Body of pancreas (tissue), 4 donors: ENCODE measurements around the gene MYO6. TPM values are rescaled to one million over a fixed set of nuclear protein-coding genes. Genes with fewer than 3 reads are reported as not detected.

Experiments
- ATAC-seq: fragments of 150-250 bp; one replicate; pipeline ENCODE4 v1.9.1; 2016
- DNase-seq, 4 donors: peaks; one replicate each; pipeline ENCODE4 v3.0.0-alpha.2; 2019
- H3K27ac ChIP-seq, 4 donors: fragments of 200-600 bp; sonication (generic); 1 replicate in 3 of 4; 2 replicates in 1 of 4; pipeline versions ENCODE4 v1.5.1 to v1.6.1; 2016 to 2019; ENCODE audit warnings: mild to moderate bottlenecking in 1 of 4, mixed read lengths in 1 of 4, moderate library complexity in 1 of 4
- H3K27me3 ChIP-seq, 2 donors: fragments of 200-600 bp; sonication (generic); one replicate each; pipeline ENCODE4 v1.6.0; 2016; ENCODE audit warnings: mild to moderate bottlenecking in 1 of 2
- H3K36me3 ChIP-seq, 2 donors: fragments of 200-600 bp; sonication (generic); replicated peaks in 1 of 2; 2 replicates each; pipeline ENCODE4 v1.5.1; 2016; ENCODE audit warnings: low read depth in 2 of 2; ENCODE audit not compliant: insufficient read depth in 1 of 2
- H3K4me1 ChIP-seq: fragments of 200-600 bp; sonication (generic); one replicate; pipeline ENCODE4 v1.6.0; 2016
- H3K4me3 ChIP-seq, 2 donors: fragments of 200-600 bp; sonication (generic); 1 replicate in 1 of 2; 2 replicates in 1 of 2; pipeline ENCODE4 v1.5.1; 2016 to 2019
- H3K9me3 ChIP-seq, 3 donors: fragments of 200-600 bp; sonication (generic); 1 replicate in 2 of 3; 2 replicates in 1 of 3; pipeline ENCODE4 v1.5.1; 2016
- POLR2A ChIP-seq, 3 donors: fragments of 450-650 bp; IDR thresholded peaks; one replicate each; pipeline ENCODE4 v1.6.1; 2016; ENCODE audit warnings: antibody characterized with exemption in 3 of 3, mild to moderate bottlenecking in 2 of 3
- WGBS, 2 donors: methylation state at CpG; one replicate each; pipeline ENCODE4 v1.1.5; 2017; 5-methylcytosine and 5-hydroxymethylcytosine counted together
- intact Hi-C: fragments of 100-400 bp; cut with DNase I; formaldehyde crosslinking; loops from one replicate; pipeline ENCODE4 v1.15.1; 2023
- total RNA-seq, 2 donors: library from RNA; depleted of rRNA; stranded (reverse); fragments of >200 nt; gene quantifications; one replicate each; pipeline ENCODE4 v1.1.0, GENCODE V29; 2016
- TF ChIP-seq, protein P1 (sequence below), 7 experiments: fragments of 450-650 bp in 4 of 7; fragments of 200-600 bp in 3 of 7; sonication (generic) in 3 of 7; IDR thresholded peaks; one replicate each; pipeline ENCODE4 v1.5.1; 2016 to 2019; ENCODE audit warnings: antibody characterized with exemption in 7 of 7

Gene MYO6
- total RNA-seq, 2 donors from 2014 or later, result 21.0 to 29.7 TPM

DNA sequence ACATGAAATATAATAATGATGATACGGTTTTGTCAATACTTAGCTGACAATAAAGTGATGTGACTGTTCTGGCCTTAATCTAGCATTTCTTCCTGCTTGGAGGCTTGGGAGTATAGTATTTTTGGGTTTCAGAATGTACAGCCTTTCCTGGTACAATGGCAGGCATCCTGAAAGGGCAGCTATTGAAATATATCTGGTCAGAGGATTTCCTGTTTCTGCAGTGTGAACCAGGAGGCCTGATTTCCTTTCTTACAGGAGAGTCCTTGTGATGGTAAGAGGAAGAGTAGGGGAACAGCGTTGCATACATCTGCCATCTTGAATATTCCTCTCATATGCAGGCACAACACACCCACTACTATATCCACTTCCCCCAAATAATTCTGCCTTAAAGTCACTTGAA lies 93.7 kb downstream of the MYO6 start:
- no peak for DNase-seq
- WGBS, 2 donors, result 80 to 87% methylated on average over 2 of the region's 2 CpGs
- ATAC-seq, result no peak
- intact Hi-C loops, result no loop called here
- Histone ChIP-seq H3K36me3 (no peaks in the 10 kb centered on the region), H3K27ac (no peak overlapping the region), H3K4me3 (no peak overlapping the region), H3K27me3 (no peaks in the 10 kb centered on the region), H3K4me1 (peaks cover 7% of the 10 kb centered on the region), H3K9me3 (peaks cover 0 to 5% (median 0%) of the 10 kb centered on the region in 3 donors)
- TF ChIP-seq, protein P1, sequence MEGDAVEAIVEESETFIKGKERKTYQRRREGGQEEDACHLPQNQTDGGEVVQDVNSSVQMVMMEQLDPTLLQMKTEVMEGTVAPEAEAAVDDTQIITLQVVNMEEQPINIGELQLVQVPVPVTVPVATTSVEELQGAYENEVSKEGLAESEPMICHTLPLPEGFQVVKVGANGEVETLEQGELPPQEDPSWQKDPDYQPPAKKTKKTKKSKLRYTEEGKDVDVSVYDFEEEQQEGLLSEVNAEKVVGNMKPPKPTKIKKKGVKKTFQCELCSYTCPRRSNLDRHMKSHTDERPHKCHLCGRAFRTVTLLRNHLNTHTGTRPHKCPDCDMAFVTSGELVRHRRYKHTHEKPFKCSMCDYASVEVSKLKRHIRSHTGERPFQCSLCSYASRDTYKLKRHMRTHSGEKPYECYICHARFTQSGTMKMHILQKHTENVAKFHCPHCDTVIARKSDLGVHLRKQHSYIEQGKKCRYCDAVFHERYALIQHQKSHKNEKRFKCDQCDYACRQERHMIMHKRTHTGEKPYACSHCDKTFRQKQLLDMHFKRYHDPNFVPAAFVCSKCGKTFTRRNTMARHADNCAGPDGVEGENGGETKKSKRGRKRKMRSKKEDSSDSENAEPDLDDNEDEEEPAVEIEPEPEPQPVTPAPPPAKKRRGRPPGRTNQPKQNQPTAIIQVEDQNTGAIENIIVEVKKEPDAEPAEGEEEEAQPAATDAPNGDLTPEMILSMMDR (IDR thresholded peaks at IDR 0.05), result no peak
- TF ChIP-seq POLR2A (IDR thresholded peaks at IDR 0.05), result no peak

DNA sequence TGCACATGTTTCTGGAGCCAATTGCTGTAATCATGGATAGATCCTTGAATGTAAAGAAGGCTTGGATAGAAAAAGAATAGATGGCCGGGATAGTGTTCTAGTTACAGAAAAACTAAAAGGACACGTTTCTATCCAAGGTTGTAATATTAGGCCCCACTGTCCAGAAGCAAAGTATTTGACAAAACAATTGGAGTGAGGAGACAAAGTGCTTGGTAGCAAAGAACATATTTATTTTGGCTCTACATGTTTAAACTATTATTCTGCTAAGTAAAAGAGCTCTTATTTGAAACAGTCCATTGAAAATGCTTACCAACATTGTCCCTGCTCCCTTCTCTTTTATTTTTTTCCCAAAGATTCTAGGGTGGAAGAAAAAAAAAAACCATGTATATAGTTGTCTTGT lies 94.4 kb downstream of the MYO6 start:
- WGBS, 2 donors, result 42 to 45% methylated on average over 2 of the region's 2 CpGs
- TF ChIP-seq POLR2A (IDR thresholded peaks at IDR 0.05), result no peak
- TF ChIP-seq, protein P1 (IDR thresholded peaks at IDR 0.05), result no peak
- ATAC-seq, result no peak
- Histone ChIP-seq H3K27ac (peak overlapping the region in 1 of 4 donors; percentile 5), H3K9me3 (peaks cover 0 to 5% (median 0%) of the 10 kb centered on the region in 3 donors), H3K27me3 (no peaks in the 10 kb centered on the region), H3K4me3 (no peak overlapping the region), H3K36me3 (no peaks in the 10 kb centered on the region), H3K4me1 (peaks cover 13% of the 10 kb centered on the region)
- intact Hi-C loops, result no loop called here
- no peak for DNase-seq

GRCh38 chr6:75848274-75848673 lies 99.2 kb downstream of the MYO6 start:
- Histone ChIP-seq H3K27ac (peak overlapping the region in 3 of 4 donors; percentile 71 to 86 (median 82)), H3K4me3 (no peak overlapping the region), H3K9me3 (peaks cover 0 to 5% (median 0%) of the 10 kb centered on the region in 3 donors), H3K36me3 (no peaks in the 10 kb centered on the region), H3K4me1 (peaks cover 59% of the 10 kb centered on the region), H3K27me3 (no peaks in the 10 kb centered on the region)
- DNase-seq, result peak; percentile 26 to 52 (median 40)
- TF ChIP-seq, protein P1 (IDR thresholded peaks at IDR 0.05), result no peak
- no peak for TF ChIP-seq POLR2A (IDR thresholded peaks at IDR 0.05)
- intact Hi-C loops, result no loop called here
- ATAC-seq, result peak; percentile 72
- 28 to 33% methylated on average over 4 of the region's 4 CpGs for WGBS, 2 donors

- TF ChIP-seq POLR2A (IDR thresholded peaks at IDR 0.05), result no peak
- TF ChIP-seq, protein P1 (IDR thresholded peaks at IDR 0.05), result no peak
- peak overlapping the region; percentile 6 to 86 (median 76) for H3K27ac ChIP-seq
- ATAC-seq (peak; percentile 64), DNase-seq (peak; percentile 56 to 78 (median 66))
- H3K9me3 ChIP-seq, result peaks cover 0 to 5% (median 0%) of the 10 kb centered on the region in 3 donors
- no peak overlapping the region for H3K4me3 ChIP-seq
- H3K27me3 ChIP-seq, result no peaks in the 10 kb centered on the region
- intact Hi-C loops, result no loop called here
- 17 to 18% methylated on average over 9 of the region's 9 CpGs for WGBS, 2 donors
- H3K4me1 ChIP-seq, result peaks cover 69% of the 10 kb centered on the region
- H3K36me3 ChIP-seq, result no peaks in the 10 kb centered on the region
Observed at GRCh38 chr6:75849329-75850025, 100.4 kb downstream of the MYO6 start.
